ENCODE results near the gene CDH1.

DNA sequence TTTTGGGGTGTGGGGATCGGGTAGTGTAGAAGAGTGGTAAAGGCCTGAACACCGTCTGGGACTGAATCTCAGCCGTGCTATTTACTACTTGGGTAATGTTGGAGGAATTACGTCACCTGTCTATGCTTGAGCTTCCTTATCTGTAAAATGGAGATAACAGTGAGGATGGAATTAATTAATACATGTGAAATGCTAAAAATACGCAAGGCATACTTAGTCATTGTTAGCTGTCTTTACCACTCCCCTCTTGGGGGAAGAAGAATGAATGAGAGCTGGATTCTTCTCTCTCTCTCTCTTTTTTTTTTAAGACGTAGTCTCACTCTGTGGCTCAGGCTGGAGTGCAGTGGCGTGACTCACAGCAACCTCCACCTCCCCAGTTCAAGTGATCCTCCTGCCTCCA, 65.1 kb downstream of the CDH1 start:
- TF ChIP-seq, protein P1, sequence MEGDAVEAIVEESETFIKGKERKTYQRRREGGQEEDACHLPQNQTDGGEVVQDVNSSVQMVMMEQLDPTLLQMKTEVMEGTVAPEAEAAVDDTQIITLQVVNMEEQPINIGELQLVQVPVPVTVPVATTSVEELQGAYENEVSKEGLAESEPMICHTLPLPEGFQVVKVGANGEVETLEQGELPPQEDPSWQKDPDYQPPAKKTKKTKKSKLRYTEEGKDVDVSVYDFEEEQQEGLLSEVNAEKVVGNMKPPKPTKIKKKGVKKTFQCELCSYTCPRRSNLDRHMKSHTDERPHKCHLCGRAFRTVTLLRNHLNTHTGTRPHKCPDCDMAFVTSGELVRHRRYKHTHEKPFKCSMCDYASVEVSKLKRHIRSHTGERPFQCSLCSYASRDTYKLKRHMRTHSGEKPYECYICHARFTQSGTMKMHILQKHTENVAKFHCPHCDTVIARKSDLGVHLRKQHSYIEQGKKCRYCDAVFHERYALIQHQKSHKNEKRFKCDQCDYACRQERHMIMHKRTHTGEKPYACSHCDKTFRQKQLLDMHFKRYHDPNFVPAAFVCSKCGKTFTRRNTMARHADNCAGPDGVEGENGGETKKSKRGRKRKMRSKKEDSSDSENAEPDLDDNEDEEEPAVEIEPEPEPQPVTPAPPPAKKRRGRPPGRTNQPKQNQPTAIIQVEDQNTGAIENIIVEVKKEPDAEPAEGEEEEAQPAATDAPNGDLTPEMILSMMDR (IDR thresholded peaks at IDR 0.05 in 8 of 11, conservative IDR thresholded peaks at IDR 0.05 in 3 of 11), result no peak
- TF ChIP-seq POLR2AphosphoS5 (IDR thresholded peaks at IDR 0.05) (no peak), POLR2A (IDR thresholded peaks at IDR 0.05) (no peak)

Data from spleen (tissue), 7 donors.